ENCODE measurements around the gene UMPS. TPM values are rescaled to one million over a fixed set of nuclear protein-coding genes. Genes with fewer than 3 reads are reported as not detected.
A peak's percentile ranks its signal among the peaks of the same experiment; 100 is the strongest.
"Not testable (repeated sequence)": the region's sequence is repeated elsewhere in the genome, so short reads cannot be mapped to it uniquely, and the experiment has no call there.

The UMPS gene
- total and polyA plus RNA-seq, 9 of the 15 experiments (the other 6 are each of a cell fraction or from before 2014, with no cell fraction given), result 28.9 to 91.0 (median 45.9) TPM

- DNase-seq (ENCODE audit: extremely low read depth in 1 of 4, low spot score in 3 of 4); H2AFZ ChIP-seq (ENCODE audit: low read depth, low read length); H3K9me1 ChIP-seq (ENCODE audit: control insufficient read depth, insufficient read depth, low read length); H3K27ac ChIP-seq (ENCODE audit: extremely low read depth, low read depth, low read length); H3K9ac ChIP-seq (ENCODE audit: insufficient read depth in 1 of 2, low read depth in 2 of 2, low read length in 2 of 2); H3K9me3 ChIP-seq (replicated peaks; ENCODE audit: control insufficient read depth, insufficient read depth, low read depth, low read length); H3K36me3 ChIP-seq (ENCODE audit: control insufficient read depth, insufficient read depth, low read length); H4K20me1 ChIP-seq (replicated peaks; ENCODE audit: control insufficient read depth, insufficient read depth, low read length); H3K4me2 ChIP-seq (ENCODE audit: insufficient read depth, low read length); in situ Hi-C loops (cut with MboI); BruUV-seq (replicated peaks); intact Hi-C loops (cut with micrococcal nuclease); H3K79me2 ChIP-seq (ENCODE audit: control insufficient read depth, insufficient read depth, low read length); H3K27me3 ChIP-seq (ENCODE audit: control insufficient read depth in 2 of 2, insufficient read depth in 2 of 2, low read length in 2 of 2); POLR2A ChIA-PET; ATAC-seq; CTCF ChIA-PET (ENCODE audit: low intra/inter-chr PET ratio); H3K4me1 ChIP-seq (replicated peaks in 1 of 2; ENCODE audit: control insufficient read depth in 2 of 2, insufficient read depth in 2 of 2, low read length in 2 of 2); FAIRE-seq; H3K4me3 ChIP-seq: not testable (repeated sequence)
- 63% methylated on average over 1 of the region's 5 CpGs for WGBS (ENCODE audit: insufficient coverage, low coverage, missing lambda C conversion rate)
- TF ChIP-seq HMBOX1 (IDR thresholded peaks at IDR 0.05) (peak; percentile 71), RFX1 (IDR thresholded peaks at IDR 0.05) (0 out of 2 replicates have a peak, but pooled peaks have one; percentile 18)
Observed at GRCh38 chr3:124789103-124789502, 58.9 kb downstream of the UMPS start.

GRCh38 chr3:124791142-124791541 is 60.9 kb downstream of the UMPS start:
- Histone ChIP-seq H3K36me3 (ENCODE audit: control insufficient read depth, insufficient read depth, low read length) (no peaks in the 10 kb centered on the region), H3K27ac (ENCODE audit: extremely low read depth, low read depth, low read length) (no peak overlapping the region), H3K9ac (ENCODE audit: insufficient read depth in 1 of 2, low read depth in 2 of 2, low read length in 2 of 2) (no peak overlapping the region), H3K9me1 (ENCODE audit: control insufficient read depth, insufficient read depth, low read length) (no peaks in the 10 kb centered on the region), H4K20me1 (replicated peaks; ENCODE audit: control insufficient read depth, insufficient read depth, low read length) (no peaks in the 10 kb centered on the region), H3K4me1 (replicated peaks in 1 of 2; ENCODE audit: control insufficient read depth in 2 of 2, insufficient read depth in 2 of 2, low read length in 2 of 2) (no peaks in the 10 kb centered on the region; a peak in 1 of 5 replicates), H2AFZ (ENCODE audit: low read depth, low read length) (no peak overlapping the region), H3K9me3 (replicated peaks; ENCODE audit: control insufficient read depth, insufficient read depth, low read depth, low read length) (no peaks in the 10 kb centered on the region), H3K27me3 (ENCODE audit: control insufficient read depth in 2 of 2, insufficient read depth in 2 of 2, low read length in 2 of 2) (no peaks in the 10 kb centered on the region), H3K4me2 (ENCODE audit: insufficient read depth, low read length) (no peak overlapping the region), H3K79me2 (ENCODE audit: control insufficient read depth, insufficient read depth, low read length) (no peaks in the 10 kb centered on the region), H3K4me3 (no peak overlapping the region)
- POLR2A ChIA-PET, result interaction anchor here (1.0 kb wide), 1 partner anchor 22 kb away, joined by 3 read pairs; no protein-coding TSS in a partner anchor
- no TSS peak for BruUV-seq (replicated peaks)
- in situ Hi-C loops (cut with MboI) (no loop called here), intact Hi-C loops (cut with micrococcal nuclease) (no loop called here)
- CTCF ChIA-PET (ENCODE audit: low intra/inter-chr PET ratio), result no interaction called here
- WGBS (ENCODE audit: insufficient coverage, low coverage, missing lambda C conversion rate), result 62% methylated on average over 4 of the region's 4 CpGs
- no peak for ATAC-seq
- no peak for DNase-seq (ENCODE audit: extremely low read depth in 1 of 4, low spot score in 3 of 4)
- FAIRE-seq, result no peak
- no peak for TF ChIP-seq TCF7 (IDR thresholded peaks at IDR 0.05; ENCODE audit: borderline replicate concordance)
- TF ChIP-seq HMGN3 (IDR thresholded peaks at IDR 0.05; ENCODE audit: borderline replicate concordance, extremely low read depth, insufficient read length, low read depth, low read length), result no peak
- TF ChIP-seq EHMT2 (IDR thresholded peaks at IDR 0.05), result no peak
- TF ChIP-seq KDM5B (IDR thresholded peaks at IDR 0.05; ENCODE audit: insufficient replicate concordance, low read depth, low read length), result no peak
- TF ChIP-seq SAFB (IDR thresholded peaks at IDR 0.05; ENCODE audit: borderline replicate concordance, low read depth, low read length), result no peak
- no peak for TF ChIP-seq SAFB2 (IDR thresholded peaks at IDR 0.05; ENCODE audit: borderline replicate concordance, low read depth, low read length, severe bottlenecking)
- TF ChIP-seq HOMEZ (CRISPR knock-in tag; IDR thresholded peaks at IDR 0.05), result no peak
- TF ChIP-seq HMG20A (CRISPR knock-in tag; conservative IDR thresholded peaks at IDR 0.05), result no peak
